IPS-18a (cell line): ENCODE results near the gene SV2C.
"Not testable (repeated sequence)": the region's sequence is repeated elsewhere in the genome, so short reads cannot be mapped to it uniquely, and the experiment has no call there.

Source experiments
- H3K27ac ChIP-seq: one replicate; pipeline ENCODE4 v1.5.1; 2013; ENCODE audit warnings: low read length
- H3K27me3 ChIP-seq: one replicate; pipeline ENCODE4 v1.6.1; 2013; ENCODE audit warnings: mild to moderate bottlenecking, low read length; ENCODE audit not compliant: control insufficient read depth, insufficient read depth
- H3K36me3 ChIP-seq: one replicate; pipeline ENCODE4 v1.6.1; 2013; ENCODE audit warnings: low read depth, low read length; ENCODE audit not compliant: control insufficient read depth
- H3K4me1 ChIP-seq: one replicate; pipeline ENCODE4 v1.6.1; 2013; ENCODE audit warnings: low read depth, low read length; ENCODE audit not compliant: control insufficient read depth
- H3K4me3 ChIP-seq: one replicate; pipeline ENCODE4 v1.5.1; 2013; ENCODE audit warnings: low read length
- H3K9ac ChIP-seq: one replicate; pipeline ENCODE4 v1.6.1; 2013; ENCODE audit warnings: mild to moderate bottlenecking, low read length, moderate library complexity
- H3K9me3 ChIP-seq: one replicate; pipeline ENCODE4 v1.6.1; 2013; ENCODE audit warnings: low read depth, low read length; ENCODE audit not compliant: control insufficient read depth

The SV2C gene

DNA sequence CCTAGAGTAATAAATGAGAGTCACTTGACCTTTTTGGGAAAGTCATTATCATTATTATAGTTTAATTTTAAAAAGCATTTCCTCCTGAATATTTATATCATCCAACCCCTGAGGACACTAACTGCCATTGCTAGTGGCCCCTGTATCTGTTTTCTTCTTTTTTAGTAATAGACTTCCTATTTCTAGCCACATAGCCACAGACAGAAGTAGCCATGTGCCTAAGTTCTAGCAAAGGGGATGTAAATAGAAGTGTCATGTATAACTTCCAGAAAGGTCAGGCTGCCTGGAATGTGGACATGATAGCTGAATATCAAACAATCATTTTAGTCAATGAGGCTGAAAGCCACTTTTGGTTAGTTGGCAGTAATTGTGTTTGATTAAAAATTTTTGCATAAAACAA lies 282.4 kb downstream of the SV2C start:
- Histone ChIP-seq H3K27ac (no peak overlapping the region), H3K4me3 (no peak overlapping the region), H3K9ac (no peak overlapping the region), H3K27me3 (no peaks in the 10 kb centered on the region), H3K4me1 (no peaks in the 10 kb centered on the region), H3K9me3 (no peaks in the 10 kb centered on the region), H3K36me3 (no peaks in the 10 kb centered on the region)

DNA sequence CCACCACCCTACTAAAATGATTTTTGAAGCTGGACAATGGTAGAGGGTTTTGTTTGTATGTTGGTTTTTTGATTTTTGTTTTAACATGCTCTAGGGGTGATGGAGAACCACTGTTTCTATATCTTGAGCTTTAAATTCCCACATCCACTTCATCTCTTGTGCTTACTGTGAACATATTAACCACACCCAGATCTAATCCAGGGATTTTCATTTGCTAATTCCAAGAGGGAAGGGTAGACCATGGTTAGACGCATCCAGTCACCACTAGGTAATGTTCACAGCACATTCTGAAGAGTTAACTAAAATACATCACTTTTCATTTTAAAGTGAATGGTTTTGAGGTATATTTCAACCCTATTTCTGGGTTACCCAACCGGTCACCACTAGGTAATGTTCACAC lies 283.4 kb downstream of the SV2C start:
- Histone ChIP-seq H3K9me3 (no peaks in the 10 kb centered on the region), H3K4me1 (no peaks in the 10 kb centered on the region), H3K4me3 (no peak overlapping the region), H3K27ac (no peak overlapping the region), H3K27me3 (no peaks in the 10 kb centered on the region), H3K9ac (no peak overlapping the region), H3K36me3 (no peaks in the 10 kb centered on the region)

DNA sequence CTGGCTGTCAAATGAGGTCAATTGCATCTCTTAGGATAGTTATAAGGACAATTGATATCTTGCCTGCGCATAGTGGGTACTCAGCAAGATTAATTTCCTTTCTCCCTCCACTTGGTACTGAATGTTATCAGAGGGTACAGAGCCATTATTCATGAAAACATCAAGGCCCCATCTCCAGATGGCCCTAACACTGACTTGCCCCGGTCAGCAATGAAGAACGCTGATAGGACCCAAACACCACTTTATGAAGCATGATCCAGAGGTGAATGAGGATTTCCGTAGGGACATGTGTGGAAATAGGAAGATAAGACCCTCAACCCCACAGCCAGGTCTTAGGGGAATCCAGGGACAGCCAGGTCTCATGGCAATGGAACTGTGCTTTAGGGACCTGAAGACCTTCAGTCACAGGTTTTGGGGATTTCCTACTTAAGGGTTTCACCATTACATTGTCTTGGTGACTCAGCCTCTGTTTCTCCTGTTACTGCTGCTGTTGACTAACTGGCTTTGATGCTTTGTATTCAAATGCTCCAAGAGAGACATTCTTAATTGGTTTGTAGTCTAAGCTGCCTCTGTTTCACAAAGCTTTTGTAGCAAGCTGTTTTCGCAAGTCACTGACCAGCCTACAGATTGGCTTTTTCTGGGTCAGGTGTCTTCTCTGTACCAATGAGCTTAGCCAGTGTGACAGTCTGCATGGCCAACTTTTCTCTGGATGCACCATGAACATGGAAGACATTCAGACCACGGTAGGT lies 284.6 kb downstream of the SV2C start:
- no peaks in the 10 kb centered on the region for H3K27me3 ChIP-seq

DNA sequence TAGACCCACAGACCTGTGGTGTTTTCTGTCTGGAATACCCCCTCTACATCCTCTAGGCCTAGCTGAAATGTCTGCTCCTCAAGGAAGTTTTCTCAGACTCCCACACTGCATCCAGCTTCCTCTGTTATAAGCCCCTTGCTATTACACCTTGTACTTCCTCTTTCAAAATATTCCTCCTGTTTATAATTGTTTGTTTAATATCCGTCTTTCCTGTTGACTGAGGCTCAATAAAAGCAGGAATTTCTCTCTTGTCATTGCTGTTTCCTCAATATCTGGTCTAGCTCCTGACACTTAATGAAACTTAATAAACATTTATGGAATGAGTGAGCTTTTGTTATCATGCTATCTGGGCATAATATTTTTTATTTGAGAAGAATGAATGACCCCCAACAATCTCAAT lies 285.8 kb downstream of the SV2C start:
- H3K4me1 ChIP-seq: no peaks in the 10 kb centered on the region
- no peak overlapping the region for H3K9ac ChIP-seq
- H3K27ac ChIP-seq: no peak overlapping the region
- H3K4me3 ChIP-seq: no peak overlapping the region
- no peaks in the 10 kb centered on the region for H3K36me3 ChIP-seq
- no peaks in the 10 kb centered on the region for H3K9me3 ChIP-seq
- no peaks in the 10 kb centered on the region for H3K27me3 ChIP-seq

More for the DNA sequence above, 284.6 kb downstream of the SV2C start:
- no peak overlapping the region for H3K27ac ChIP-seq
- H3K36me3 ChIP-seq: no peaks in the 10 kb centered on the region
- H3K9ac ChIP-seq: no peak overlapping the region
- H3K4me1 ChIP-seq: no peaks in the 10 kb centered on the region
- H3K4me3 ChIP-seq: no peak overlapping the region
- no peaks in the 10 kb centered on the region for H3K9me3 ChIP-seq

DNA sequence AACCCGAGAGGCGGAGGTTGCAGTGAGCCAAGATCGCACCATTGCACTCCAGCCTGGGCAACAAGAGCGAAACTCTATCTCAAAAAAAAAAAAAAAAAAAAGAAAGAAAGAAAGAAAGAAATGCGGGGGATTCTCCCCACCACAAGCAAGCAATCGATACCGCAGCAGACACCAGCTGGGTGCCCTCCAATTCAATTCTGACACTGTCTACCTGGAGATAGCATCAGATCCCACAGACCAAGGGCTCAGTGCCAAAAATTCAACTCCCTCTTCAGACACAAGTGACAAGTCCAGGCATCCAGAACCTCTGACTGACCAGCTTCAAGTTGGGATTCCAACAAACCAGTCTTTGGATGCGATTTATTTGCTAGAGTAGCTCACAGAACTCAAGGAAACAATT lies 286.5 kb downstream of the SV2C start:
- not testable (repeated sequence) for H3K27ac ChIP-seq, H3K4me1 ChIP-seq, H3K4me3 ChIP-seq, H3K27me3 ChIP-seq, H3K36me3 ChIP-seq, H3K9me3 ChIP-seq, H3K9ac ChIP-seq

DNA sequence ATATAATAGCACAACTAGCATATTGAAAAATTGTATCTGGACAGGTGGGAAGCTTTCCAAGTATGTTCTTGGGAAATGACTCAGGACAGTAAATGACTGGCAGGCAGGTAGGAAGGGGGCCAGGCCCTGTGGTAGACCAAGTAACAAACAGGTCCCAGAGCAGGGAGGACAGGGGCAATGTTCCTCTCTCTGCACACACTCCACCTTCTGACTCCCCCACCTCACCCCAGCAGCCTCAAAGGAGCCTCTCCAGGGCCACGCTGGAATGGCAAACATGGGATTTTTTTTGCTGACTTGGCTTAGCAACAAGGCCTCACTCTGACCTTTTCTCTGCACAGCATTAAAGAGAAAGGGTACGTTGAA lies 288.8 kb downstream of the SV2C start:
- H3K9ac ChIP-seq: no peak overlapping the region
- H3K4me1 ChIP-seq: no peaks in the 10 kb centered on the region
- no peaks in the 10 kb centered on the region for H3K27me3 ChIP-seq
- H3K27ac ChIP-seq: no peak overlapping the region
- no peak overlapping the region for H3K4me3 ChIP-seq
- no peaks in the 10 kb centered on the region for H3K9me3 ChIP-seq
- no peaks in the 10 kb centered on the region for H3K36me3 ChIP-seq

DNA sequence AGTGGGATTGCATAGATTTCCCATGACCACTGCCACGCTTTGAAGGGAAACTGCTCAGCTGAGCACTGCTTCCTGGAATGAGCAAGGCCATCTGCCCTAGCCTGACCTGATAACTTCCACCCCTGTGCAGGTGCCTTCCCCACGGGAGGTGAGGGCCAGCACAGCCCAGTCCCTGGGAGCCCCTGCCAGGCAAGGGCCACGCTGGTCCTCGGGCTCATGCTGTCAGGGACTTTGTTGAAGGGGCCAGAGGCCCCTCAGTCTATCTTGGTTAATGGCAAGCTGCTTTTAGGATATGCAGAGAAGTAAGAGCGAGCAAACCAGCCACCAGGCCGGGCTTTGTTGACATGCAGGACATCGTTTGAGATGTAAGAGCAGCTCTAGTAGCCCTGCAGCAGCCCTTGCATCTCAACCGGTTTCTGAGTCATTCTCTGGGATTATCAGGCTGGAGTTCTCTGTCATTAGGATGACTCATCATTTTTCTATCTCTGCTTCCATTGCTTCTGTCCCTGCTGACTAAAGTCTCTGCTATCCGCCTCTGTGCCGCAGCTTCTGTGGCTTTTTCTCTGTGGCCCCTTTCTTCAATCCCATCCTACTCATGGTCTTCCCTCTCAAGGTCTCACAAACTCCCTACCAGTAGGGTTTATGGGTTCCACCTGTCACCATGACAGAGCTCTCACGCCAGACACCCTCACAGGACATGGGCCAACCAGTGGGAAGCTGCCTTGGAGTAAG lies 289.3 kb downstream of the SV2C start:
- H3K9ac ChIP-seq: no peak overlapping the region

DNA sequence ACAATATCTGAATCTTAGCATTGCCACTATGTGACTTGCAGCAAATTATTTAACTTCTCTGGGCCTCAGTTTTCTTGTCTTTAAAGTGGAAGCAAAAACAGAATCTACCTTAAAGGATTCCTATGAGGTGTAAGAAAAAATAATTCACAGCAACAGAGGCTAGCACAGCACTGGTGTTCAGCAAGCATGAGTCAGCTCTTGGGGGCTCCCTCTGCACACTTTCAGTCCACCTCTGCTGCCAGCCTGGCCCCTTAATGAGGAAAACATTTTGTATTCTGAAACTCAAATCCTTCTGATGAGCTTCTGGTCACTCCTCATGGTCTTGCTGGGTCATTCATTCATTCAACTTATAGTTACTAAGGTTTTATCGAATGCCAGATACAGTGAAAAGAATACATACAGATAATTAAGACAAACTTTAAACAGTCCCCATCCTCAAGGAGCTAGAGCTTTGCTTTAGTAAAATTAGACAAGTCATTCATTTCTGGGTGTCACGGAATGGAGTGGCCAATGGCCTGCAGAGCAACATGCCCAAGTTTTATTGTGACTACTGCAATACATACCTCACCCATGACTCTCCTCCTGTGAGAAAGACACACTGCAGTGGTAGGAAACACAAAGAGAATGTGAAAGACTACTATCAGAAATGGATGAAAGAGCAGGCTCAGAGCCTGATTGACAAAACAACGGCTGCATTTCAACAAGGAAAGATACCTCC lies 293.1 kb downstream of the SV2C start:
- no peaks in the 10 kb centered on the region for H3K4me1 ChIP-seq

More for the DNA sequence above, 289.3 kb downstream of the SV2C start:
- H3K27ac ChIP-seq: no peak overlapping the region
- no peaks in the 10 kb centered on the region for H3K9me3 ChIP-seq
- no peaks in the 10 kb centered on the region for H3K4me1 ChIP-seq
- no peaks in the 10 kb centered on the region for H3K27me3 ChIP-seq
- H3K4me3 ChIP-seq: no peak overlapping the region
- no peaks in the 10 kb centered on the region for H3K36me3 ChIP-seq

DNA sequence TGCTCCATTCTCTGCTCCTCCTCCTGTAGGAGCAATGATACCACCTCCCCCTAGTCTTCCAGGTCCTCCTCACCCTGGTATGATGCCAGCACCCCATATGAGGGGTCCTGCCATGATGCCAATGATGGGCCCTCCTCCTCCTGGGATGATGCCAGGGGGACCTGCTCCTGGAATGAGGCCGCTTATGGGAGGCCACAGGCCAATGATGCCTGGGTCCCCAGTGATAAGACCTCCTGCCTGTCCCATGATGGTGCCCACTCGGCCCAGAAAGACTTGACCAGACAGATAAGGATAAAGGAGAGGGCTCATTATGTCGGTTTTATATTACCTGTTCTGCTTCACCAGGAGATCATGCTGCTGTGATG lies 293.7 kb downstream of the SV2C start:
- no peaks in the 10 kb centered on the region for H3K4me1 ChIP-seq

More for the DNA sequence above, 293.1 kb downstream of the SV2C start:
- H3K9ac ChIP-seq: no peak overlapping the region
- no peaks in the 10 kb centered on the region for H3K36me3 ChIP-seq
- H3K9me3 ChIP-seq: no peaks in the 10 kb centered on the region
- no peak overlapping the region for H3K27ac ChIP-seq
- no peak overlapping the region for H3K4me3 ChIP-seq
- H3K27me3 ChIP-seq: no peaks in the 10 kb centered on the region

DNA sequence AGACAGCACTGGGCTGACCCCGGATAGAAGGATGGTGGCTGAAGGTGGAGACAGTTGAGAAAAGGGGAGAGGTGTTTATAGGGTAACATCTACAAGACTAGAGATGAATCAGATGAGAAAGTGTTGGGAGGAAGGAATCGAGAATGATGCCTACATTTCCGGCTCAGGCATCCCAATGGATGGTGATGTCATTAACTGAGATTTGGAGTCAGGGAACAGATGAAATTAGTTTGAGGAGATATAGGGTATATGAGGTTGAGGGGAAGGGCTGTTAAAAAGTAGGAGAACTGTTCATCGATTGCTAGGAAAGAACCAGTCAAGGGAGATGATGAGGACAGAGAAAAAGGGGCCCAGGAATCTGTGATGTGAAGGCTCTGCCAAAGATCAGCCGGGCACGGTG lies 295.2 kb downstream of the SV2C start:
- no peaks in the 10 kb centered on the region for H3K27me3 ChIP-seq
- H3K36me3 ChIP-seq: no peaks in the 10 kb centered on the region
- H3K4me3 ChIP-seq: no peak overlapping the region
- no peaks in the 10 kb centered on the region for H3K9me3 ChIP-seq
- H3K9ac ChIP-seq: no peak overlapping the region
- H3K27ac ChIP-seq: no peak overlapping the region
- H3K4me1 ChIP-seq: no peaks in the 10 kb centered on the region

More for the DNA sequence above, 293.7 kb downstream of the SV2C start:
- H3K27me3 ChIP-seq: no peaks in the 10 kb centered on the region
- no peak overlapping the region for H3K4me3 ChIP-seq
- H3K9me3 ChIP-seq: no peaks in the 10 kb centered on the region
- H3K36me3 ChIP-seq: no peaks in the 10 kb centered on the region
- H3K27ac ChIP-seq: no peak overlapping the region
- H3K9ac ChIP-seq: no peak overlapping the region

DNA sequence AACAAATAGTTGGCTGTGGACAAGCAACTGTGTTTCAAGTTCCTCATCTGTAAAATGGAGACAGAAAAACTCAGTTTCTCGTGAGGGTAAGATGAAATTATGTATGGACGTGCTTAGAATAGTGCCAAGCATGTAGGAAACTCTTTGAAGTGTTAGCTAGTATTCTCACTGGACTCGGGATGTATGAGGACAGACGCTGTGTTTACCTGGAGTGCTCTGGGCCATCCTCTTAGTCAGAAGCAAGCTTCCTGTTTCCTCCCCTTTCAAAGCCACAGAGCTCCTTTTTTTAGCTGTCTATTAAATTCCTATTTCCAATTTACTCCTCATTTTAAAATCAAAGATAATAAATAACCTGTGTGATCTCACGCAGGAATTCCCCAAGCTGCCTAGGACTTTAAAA lies 296.1 kb downstream of the SV2C start:
- H3K4me1 ChIP-seq: no peaks in the 10 kb centered on the region

More for the DNA sequence above, 296.1 kb downstream of the SV2C start:
- H3K36me3 ChIP-seq: no peaks in the 10 kb centered on the region
- no peaks in the 10 kb centered on the region for H3K27me3 ChIP-seq
- H3K9me3 ChIP-seq: no peaks in the 10 kb centered on the region
- H3K27ac ChIP-seq: no peak overlapping the region
- no peak overlapping the region for H3K9ac ChIP-seq
- no peak overlapping the region for H3K4me3 ChIP-seq
